ENCODE results near the gene TOMT. TPM values are rescaled to one million over a fixed set of nuclear protein-coding genes. Genes with fewer than 3 reads are reported as not detected.
A peak's percentile ranks its signal among the peaks of the same experiment; 100 is the strongest.

TOMT gene
- total RNA-seq, 1 donor from 2014 or later, result not detected

- Histone ChIP-seq H3F3A (ENCODE audit: low read depth) (peaks cover 19% of the 10 kb centered on the region), H4K20me1 (ENCODE audit: low read depth) (no peaks in the 10 kb centered on the region), H3K4me3 (no peak overlapping the region), H2AFZ (replicated peaks) (no peak overlapping the region), H3K27ac (no peak overlapping the region), H3K9ac (no peak overlapping the region), H3K4me1 (peaks cover 6% of the 10 kb centered on the region), H3K36me3 (no peaks in the 10 kb centered on the region), H3K4me2 (no peak overlapping the region), H3K79me2 (ENCODE audit: low read depth) (no peaks in the 10 kb centered on the region), H3K27me3 (peaks cover 40% of the 10 kb centered on the region), H3K9me3 (ENCODE audit: low read depth) (no peaks in the 10 kb centered on the region)
- Mint-ChIP-seq H3K27me3 (ENCODE audit: insufficient read depth, low read depth) (peaks cover 5% of the 10 kb centered on the region), H3K9me3 (no peaks in the 10 kb centered on the region), H3K36me3 (no peaks in the 10 kb centered on the region), H3K4me1 (peaks cover 18% of the 10 kb centered on the region), H3K4me3 (no peak overlapping the region), H3K27ac (no peak overlapping the region)
- DNase-seq (ENCODE audit: low spot score), result no peak
- TF ChIP-seq EZH2 (IDR thresholded peaks at IDR 0.05) (no peak), EZH2phosphoT487 (IDR thresholded peaks at IDR 0.05) (no peak), CTCF (IDR thresholded peaks at IDR 0.05) (no peak)
Observed at GRCh38 chr11:72116019-72116755, 10.5 kb downstream of the TOMT start.

- H3K36me3 ChIP-seq, result no peaks in the 10 kb centered on the region
- Mint-ChIP-seq H3K36me3 (no peaks in the 10 kb centered on the region), H3K27ac (no peak overlapping the region), H3K4me3 (no peak overlapping the region), H3K9me3 (no peaks in the 10 kb centered on the region), H3K27me3 (ENCODE audit: insufficient read depth, low read depth) (peaks cover 2% of the 10 kb centered on the region), H3K4me1 (no peaks in the 10 kb centered on the region)
- H3K4me3 ChIP-seq, result no peak overlapping the region
- no peaks in the 10 kb centered on the region for H4K20me1 ChIP-seq (ENCODE audit: low read depth)
- peaks cover 35% of the 10 kb centered on the region for H3K27me3 ChIP-seq
- TF ChIP-seq CTCF (IDR thresholded peaks at IDR 0.05) (no peak), EZH2phosphoT487 (IDR thresholded peaks at IDR 0.05) (no peak), EZH2 (IDR thresholded peaks at IDR 0.05) (no peak)
- no peak overlapping the region for H3K27ac ChIP-seq
- no peaks in the 10 kb centered on the region for H3F3A ChIP-seq (ENCODE audit: low read depth)
- no peaks in the 10 kb centered on the region for H3K4me1 ChIP-seq
- H3K9ac ChIP-seq, result no peak overlapping the region
- no peaks in the 10 kb centered on the region for H3K9me3 ChIP-seq (ENCODE audit: low read depth)
- no peaks in the 10 kb centered on the region for H3K79me2 ChIP-seq (ENCODE audit: low read depth)
- peak overlapping the region; percentile 12 for H2AFZ ChIP-seq (replicated peaks)
- no peak for DNase-seq (ENCODE audit: low spot score)
- H3K4me2 ChIP-seq, result no peak overlapping the region
Observed at GRCh38 chr11:72119198-72119597, 13.5 kb downstream of the TOMT start.

GRCh38 chr11:72120930-72121329 is 15.2 kb downstream of the TOMT start:
- H2AFZ ChIP-seq (replicated peaks), result no peak overlapping the region
- no peak overlapping the region for H3K4me3 ChIP-seq
- TF ChIP-seq EZH2phosphoT487 (IDR thresholded peaks at IDR 0.05) (no peak), CTCF (IDR thresholded peaks at IDR 0.05) (no peak), EZH2 (IDR thresholded peaks at IDR 0.05) (no peak)
- H3K36me3 ChIP-seq, result no peaks in the 10 kb centered on the region
- Mint-ChIP-seq H3K27ac (no peak overlapping the region), H3K9me3 (no peaks in the 10 kb centered on the region), H3K4me1 (no peaks in the 10 kb centered on the region), H3K36me3 (no peaks in the 10 kb centered on the region), H3K4me3 (no peak overlapping the region), H3K27me3 (ENCODE audit: insufficient read depth, low read depth) (peaks cover 4% of the 10 kb centered on the region)
- no peaks in the 10 kb centered on the region for H3K9me3 ChIP-seq (ENCODE audit: low read depth)
- H3K27me3 ChIP-seq, result peaks cover 18% of the 10 kb centered on the region
- no peaks in the 10 kb centered on the region for H3K79me2 ChIP-seq (ENCODE audit: low read depth)
- H3K4me2 ChIP-seq, result no peak overlapping the region
- no peaks in the 10 kb centered on the region for H3F3A ChIP-seq (ENCODE audit: low read depth)
- H4K20me1 ChIP-seq (ENCODE audit: low read depth), result no peaks in the 10 kb centered on the region
- H3K9ac ChIP-seq, result no peak overlapping the region
- no peak overlapping the region for H3K27ac ChIP-seq
- no peaks in the 10 kb centered on the region for H3K4me1 ChIP-seq
- no peak for DNase-seq (ENCODE audit: low spot score)

All from neural progenitor cell (in vitro differentiated cells).